K562 (cell line): Measurements from ENCODE around the gene OR11A1. TPM values are rescaled to one million over a fixed set of nuclear protein-coding genes. Genes with fewer than 3 reads are reported as not detected.

Experiments
- BACH1 ChIP-seq: fragments of 200-800 bp; sonication (Bioruptor generic); IDR thresholded peaks from 2 replicates; pipeline ENCODE4 v1.6.1; 2016; ENCODE audit warnings: missing genetic modification characterization, missing compliant biosample characterization
- CHD1 ChIP-seq: fragments of 200-600 bp; sonication (generic); IDR thresholded peaks from one replicate; pipeline ENCODE4 v1.6.1; 2012; ENCODE audit warnings: mild to moderate bottlenecking, moderate library complexity, low read length, inconsistent platforms
- DIDO1 ChIP-seq: fragments of 450-650 bp; IDR thresholded peaks from 2 replicates; pipeline ENCODE4 v1.6.1; 2016; ENCODE audit warnings: low read depth, missing biosample characterization, missing genetic modification characterization
- EGR1 ChIP-seq: fragments of 450-650 bp; conservative IDR thresholded peaks from 2 replicates; pipeline ENCODE4 v1.6.1; 2017; ENCODE audit warnings: mild to moderate bottlenecking
- FOXA1 ChIP-seq: fragments of 450-650 bp; IDR thresholded peaks from 2 replicates; pipeline ENCODE4 v1.6.1; 2016; ENCODE audit warnings: mild to moderate bottlenecking, borderline replicate concordance
- ILK ChIP-seq: fragments of 450-650 bp; IDR thresholded peaks from 2 replicates; pipeline ENCODE4 v1.6.1; 2016; ENCODE audit warnings: missing genetic modification characterization, low read depth, mild to moderate bottlenecking, missing compliant biosample characterization, moderate library complexity, borderline replicate concordance
- JUN ChIP-seq, 2 experiments: sonication (generic) in 1 of 2; formaldehyde crosslinking in 1 of 2; IDR thresholded peaks; 2 replicates each; pipeline versions ENCODE4 v1.6.1 to v1.8.0; 2012 to 2022; ENCODE audit warnings: borderline replicate concordance in 2 of 2, mild to moderate bottlenecking in 2 of 2, improper control_type of control experiment in 1 of 2, low read depth in 1 of 2, low read length in 1 of 2, missing genetic modification reagents in 1 of 2
- KDM4B ChIP-seq, 2 experiments: fragments of 450-650 bp in 1 of 2; sonication (generic) in 1 of 2; IDR thresholded peaks; 2 replicates each; pipeline ENCODE4 v1.6.1; 2016 to 2017; ENCODE audit warnings: borderline replicate concordance in 2 of 2, antibody characterized with exemption in 1 of 2, low read depth in 1 of 2, mild to moderate bottlenecking in 1 of 2
- MBD2 ChIP-seq: sonication (generic); IDR thresholded peaks from 2 replicates; pipeline ENCODE4 v1.6.1; 2016; ENCODE audit warnings: low read depth, borderline replicate concordance
- MCM7 ChIP-seq, 2 experiments: fragments of 450-650 bp; IDR thresholded peaks; 2 replicates each; pipeline ENCODE4 v1.6.1; 2016 to 2018
- MTA3 ChIP-seq: fragments of 450-650 bp; formaldehyde crosslinking; IDR thresholded peaks from 2 replicates; pipeline ENCODE4 v1.6.1; 2017; ENCODE audit warnings: mild to moderate bottlenecking, borderline replicate concordance
- PHF21A ChIP-seq: fragments of 450-650 bp; IDR thresholded peaks from 2 replicates; pipeline ENCODE4 v1.6.1; 2017; ENCODE audit warnings: low read depth, borderline replicate concordance
- RBM15 ChIP-seq: fragments of 200-400 bp; formaldehyde crosslinking; IDR thresholded peaks from 2 replicates; pipeline ENCODE4 v1.6.1; 2018; ENCODE audit warnings: mild to moderate bottlenecking, low read length, moderate library complexity; ENCODE audit not compliant: insufficient read depth
- RBM17 ChIP-seq: fragments of 200-400 bp; formaldehyde crosslinking; IDR thresholded peaks from 2 replicates; pipeline ENCODE4 v1.6.1; 2017; ENCODE audit warnings: low read depth, mild to moderate bottlenecking, low read length, borderline replicate concordance
- SMARCA5 ChIP-seq: fragments of 450-650 bp; IDR thresholded peaks from 2 replicates; pipeline ENCODE4 v1.6.1; 2016
- SNIP1 ChIP-seq: fragments of 450-650 bp; IDR thresholded peaks from 2 replicates; pipeline ENCODE4 v1.7.1; 2017; ENCODE audit warnings: low read depth, mild to moderate bottlenecking
- ZBTB8A ChIP-seq: fragments of 450-650 bp; IDR thresholded peaks from 2 replicates; pipeline ENCODE4 v1.6.1; 2018; ENCODE audit warnings: mild to moderate bottlenecking, moderate library complexity; ENCODE audit not compliant: partially characterized antibody
- ZNF717 ChIP-seq: fragments of 250-450 bp; sonication (Bioruptor Pico); IDR thresholded peaks from 2 replicates; pipeline ENCODE4 v1.5.0; 2021
- ZNF778 ChIP-seq: fragments of 450-650 bp; formaldehyde crosslinking; IDR thresholded peaks from 2 replicates; pipeline ENCODE4 v1.4.0; 2020; ENCODE audit warnings: mild to moderate bottlenecking, moderate library complexity
- polyA plus RNA-seq, 8 experiments: library from polyadenylated mRNA; depleted of rRNA in 4 of 8; stranded (reverse) in 5 of 8; unstranded in 3 of 8; fragments of >200 nt; fragmentation: Nextera tagmentation in 2 of 8; fragmentation: Illumina TruSeq in 1 of 8; extraction: Ambion mirVana in 2 of 8; extraction: Trizol in 1 of 8; gene quantifications; 2 replicates each; pipeline versions ENCODE4 v1.2.1 to v1.2.3, GENCODE V29; 2011 to 2014; ENCODE audit warnings: inconsistent platforms in 1 of 8, missing spikeins in 1 of 8
- total RNA-seq, 7 experiments: library from RNA; depleted of rRNA in 6 of 7; stranded (reverse); fragments of >200 nt in 6 of 7; fragmentation: Illumina TruSeq in 2 of 7; extraction: Trizol in 2 of 7; gene quantifications; 2 replicates each; pipeline versions ENCODE4 v1.2.1 to v1.2.3, GENCODE V29; 2011 to 2021; ENCODE audit warnings: low replicate concordance in 1 of 7
- TF ChIP-seq, protein P1 (sequence below): fragments of 250-450 bp; sonication (Bioruptor Pico); IDR thresholded peaks from 2 replicates; pipeline ENCODE4 v1.8.0; 2021; ENCODE audit warnings: borderline replicate concordance, mild to moderate bottlenecking, moderate library complexity; ENCODE audit not compliant: poor library complexity, severe bottlenecking
- TF ChIP-seq, protein P2 (sequence below): IDR thresholded peaks from 2 replicates; pipeline ENCODE4 v1.6.1; 2011; ENCODE audit not compliant: insufficient read length; ENCODE audit errors: extremely low read depth
- TF ChIP-seq, protein P3 (sequence below), 2 experiments: fragments of 450-650 bp in 1 of 2; IDR thresholded peaks; 2 replicates each; pipeline ENCODE4 v1.6.1; 2011 to 2017; ENCODE audit warnings: low read depth in 2 of 2, antibody characterized with exemption in 1 of 2, borderline replicate concordance in 1 of 2, low read length in 1 of 2, mild to moderate bottlenecking in 1 of 2, mixed read lengths in 1 of 2; ENCODE audit not compliant: control insufficient read depth in 1 of 2
- TF ChIP-seq, protein P4 (sequence below): sonication (generic); formaldehyde crosslinking; IDR thresholded peaks from 2 replicates; pipeline ENCODE4 v1.8.0; 2022; ENCODE audit warnings: missing genetic modification reagents, mild to moderate bottlenecking, borderline replicate concordance

Gene OR11A1
- total and polyA plus RNA-seq, 9 of the 15 experiments (the other 6 are each of a cell fraction or from before 2014, with no cell fraction given), result not detected

DNA sequence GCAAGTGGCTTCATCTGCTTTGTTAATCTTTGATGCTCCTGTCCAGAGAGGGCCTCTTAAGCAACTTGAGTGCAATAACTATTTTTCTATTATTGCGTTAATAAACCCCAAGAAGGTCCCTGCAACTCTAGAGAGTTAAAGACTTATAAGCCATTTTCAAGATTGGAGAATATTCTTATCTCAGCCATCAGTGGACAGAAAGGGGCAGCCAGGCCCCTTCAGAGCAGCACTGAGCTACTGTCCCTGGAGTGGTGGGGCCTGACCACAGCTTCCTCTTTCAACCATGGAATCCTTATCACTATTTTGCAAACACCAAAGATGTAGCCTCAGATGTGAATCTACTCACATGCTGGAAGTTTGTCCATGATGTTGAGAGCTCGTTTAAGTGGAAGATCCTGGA, 33.7 kb upstream of the OR11A1 start (continued):
- TF ChIP-seq, protein P1, sequence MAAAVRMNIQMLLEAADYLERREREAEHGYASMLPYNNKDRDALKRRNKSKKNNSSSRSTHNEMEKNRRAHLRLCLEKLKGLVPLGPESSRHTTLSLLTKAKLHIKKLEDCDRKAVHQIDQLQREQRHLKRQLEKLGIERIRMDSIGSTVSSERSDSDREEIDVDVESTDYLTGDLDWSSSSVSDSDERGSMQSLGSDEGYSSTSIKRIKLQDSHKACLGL (CRISPR knock-in tag), result no peak
- TF ChIP-seq CHD1 (no peak), DIDO1 (no peak), SNIP1 (no peak), RBM15 (no peak), KDM4B (IDR thresholded peaks at IDR 0.05; ENCODE audit: borderline replicate concordance in 2 of 2, low read depth in 1 of 2) (no peak), ZBTB8A (no peak), SMARCA5 (no peak), ZNF717 (CRISPR knock-in tag) (no peak), MCM7 (IDR thresholded peaks at IDR 0.05) (no peak), ILK (tag) (no peak), MBD2 (0 out of 2 replicates have a peak, but pooled peaks have one; percentile 55), JUN (IDR thresholded peaks at IDR 0.05; ENCODE audit: borderline replicate concordance, low read depth, low read length) (no peak), JUN (CRISPR knock-in tag; IDR thresholded peaks at IDR 0.05; ENCODE audit: borderline replicate concordance) (no peak), MTA3 (no peak), ZNF778 (CRISPR knock-in tag) (no peak), BACH1 (tag) (no peak), EGR1 (no peak), PHF21A (no peak), RBM17 (no peak), FOXA1 (no peak)
- TF ChIP-seq, protein P2, sequence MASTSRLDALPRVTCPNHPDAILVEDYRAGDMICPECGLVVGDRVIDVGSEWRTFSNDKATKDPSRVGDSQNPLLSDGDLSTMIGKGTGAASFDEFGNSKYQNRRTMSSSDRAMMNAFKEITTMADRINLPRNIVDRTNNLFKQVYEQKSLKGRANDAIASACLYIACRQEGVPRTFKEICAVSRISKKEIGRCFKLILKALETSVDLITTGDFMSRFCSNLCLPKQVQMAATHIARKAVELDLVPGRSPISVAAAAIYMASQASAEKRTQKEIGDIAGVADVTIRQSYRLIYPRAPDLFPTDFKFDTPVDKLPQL, result no peak
- TF ChIP-seq, protein P3, sequence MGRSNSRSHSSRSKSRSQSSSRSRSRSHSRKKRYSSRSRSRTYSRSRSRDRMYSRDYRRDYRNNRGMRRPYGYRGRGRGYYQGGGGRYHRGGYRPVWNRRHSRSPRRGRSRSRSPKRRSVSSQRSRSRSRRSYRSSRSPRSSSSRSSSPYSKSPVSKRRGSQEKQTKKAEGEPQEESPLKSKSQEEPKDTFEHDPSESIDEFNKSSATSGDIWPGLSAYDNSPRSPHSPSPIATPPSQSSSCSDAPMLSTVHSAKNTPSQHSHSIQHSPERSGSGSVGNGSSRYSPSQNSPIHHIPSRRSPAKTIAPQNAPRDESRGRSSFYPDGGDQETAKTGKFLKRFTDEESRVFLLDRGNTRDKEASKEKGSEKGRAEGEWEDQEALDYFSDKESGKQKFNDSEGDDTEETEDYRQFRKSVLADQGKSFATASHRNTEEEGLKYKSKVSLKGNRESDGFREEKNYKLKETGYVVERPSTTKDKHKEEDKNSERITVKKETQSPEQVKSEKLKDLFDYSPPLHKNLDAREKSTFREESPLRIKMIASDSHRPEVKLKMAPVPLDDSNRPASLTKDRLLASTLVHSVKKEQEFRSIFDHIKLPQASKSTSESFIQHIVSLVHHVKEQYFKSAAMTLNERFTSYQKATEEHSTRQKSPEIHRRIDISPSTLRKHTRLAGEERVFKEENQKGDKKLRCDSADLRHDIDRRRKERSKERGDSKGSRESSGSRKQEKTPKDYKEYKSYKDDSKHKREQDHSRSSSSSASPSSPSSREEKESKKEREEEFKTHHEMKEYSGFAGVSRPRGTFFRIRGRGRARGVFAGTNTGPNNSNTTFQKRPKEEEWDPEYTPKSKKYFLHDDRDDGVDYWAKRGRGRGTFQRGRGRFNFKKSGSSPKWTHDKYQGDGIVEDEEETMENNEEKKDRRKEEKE (IDR thresholded peaks at IDR 0.05; ENCODE audit: borderline replicate concordance in 1 of 2, control insufficient read depth in 1 of 2, low read depth in 2 of 2, low read length in 1 of 2), result no peak
- TF ChIP-seq, protein P4, sequence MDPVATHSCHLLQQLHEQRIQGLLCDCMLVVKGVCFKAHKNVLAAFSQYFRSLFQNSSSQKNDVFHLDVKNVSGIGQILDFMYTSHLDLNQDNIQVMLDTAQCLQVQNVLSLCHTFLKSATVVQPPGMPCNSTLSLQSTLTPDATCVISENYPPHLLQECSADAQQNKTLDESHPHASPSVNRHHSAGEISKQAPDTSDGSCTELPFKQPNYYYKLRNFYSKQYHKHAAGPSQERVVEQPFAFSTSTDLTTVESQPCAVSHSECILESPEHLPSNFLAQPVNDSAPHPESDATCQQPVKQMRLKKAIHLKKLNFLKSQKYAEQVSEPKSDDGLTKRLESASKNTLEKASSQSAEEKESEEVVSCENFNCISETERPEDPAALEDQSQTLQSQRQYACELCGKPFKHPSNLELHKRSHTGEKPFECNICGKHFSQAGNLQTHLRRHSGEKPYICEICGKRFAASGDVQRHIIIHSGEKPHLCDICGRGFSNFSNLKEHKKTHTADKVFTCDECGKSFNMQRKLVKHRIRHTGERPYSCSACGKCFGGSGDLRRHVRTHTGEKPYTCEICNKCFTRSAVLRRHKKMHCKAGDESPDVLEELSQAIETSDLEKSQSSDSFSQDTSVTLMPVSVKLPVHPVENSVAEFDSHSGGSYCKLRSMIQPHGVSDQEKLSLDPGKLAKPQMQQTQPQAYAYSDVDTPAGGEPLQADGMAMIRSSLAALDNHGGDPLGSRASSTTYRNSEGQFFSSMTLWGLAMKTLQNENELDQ (CRISPR knock-in tag), result no peak
